D721Med (cell line): ENCODE results near the gene TTC5.
"Not testable (repeated sequence)": the region's sequence is repeated elsewhere in the genome, so short reads cannot be mapped to it uniquely, and the experiment has no call there.

ENCODE experiments used
- DNase-seq: peaks from one replicate; pipeline ENCODE4 v3.0.0; 2011; ENCODE audit warnings: low spot score; ENCODE audit not compliant: insufficient read length
- FAIRE-seq: peaks from 2 replicates; lab custom pipeline; 2011; peaks lifted over from hg19 to GRCh38; lab: Jason Lieb, UNC
- TF ChIP-seq, protein P1 (sequence below): IDR thresholded peaks from 2 replicates; pipeline ENCODE4 v1.5.1; 2012; ENCODE audit warnings: mild to moderate bottlenecking, control low read depth; ENCODE audit not compliant: insufficient read depth; ENCODE audit errors: missing control alignments

The TTC5 gene

DNA sequence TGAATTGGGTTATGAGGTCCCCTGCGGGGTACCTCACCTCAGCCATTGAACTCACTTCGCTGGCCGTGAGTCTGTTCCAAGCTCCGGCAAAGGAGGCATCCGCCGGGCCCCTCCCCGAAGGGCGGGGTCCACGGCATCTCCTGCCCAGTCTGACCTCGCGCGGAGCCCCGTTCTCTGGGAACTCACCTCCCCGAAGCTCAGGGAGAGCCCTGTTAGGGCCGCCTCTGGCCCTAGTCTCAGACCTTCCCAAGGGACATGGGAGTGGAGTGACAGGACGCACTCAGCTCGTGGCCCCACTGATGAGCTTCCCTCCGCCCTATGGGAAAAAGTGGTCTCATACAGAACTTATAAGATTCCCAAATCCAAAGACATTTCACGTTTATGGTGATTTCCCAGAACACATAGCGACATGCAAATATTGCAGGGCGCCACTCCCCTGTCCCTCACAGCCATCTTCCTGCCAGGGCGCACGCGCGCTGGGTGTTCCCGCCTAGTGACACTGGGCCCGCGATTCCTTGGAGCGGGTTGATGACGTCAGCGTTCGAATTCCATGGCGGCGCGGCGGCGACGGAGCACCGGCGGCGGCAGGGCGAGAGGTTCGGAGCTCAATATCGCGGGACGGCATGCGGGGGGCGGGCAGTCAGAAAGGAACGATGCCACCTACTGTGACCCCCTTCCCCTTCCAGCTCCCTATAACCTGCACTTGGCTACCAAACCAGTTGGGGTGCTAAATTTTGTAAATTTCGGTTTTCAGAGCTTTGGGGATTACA lies 37.5 kb upstream of the TTC5 start, which contains the start of gene PARP2:
Gene PARP2, plus strand, starts transcription at position 544 of the 770 bp plus-strand sequence. Its CDS starts 7 bp downstream, at position 551.
- peak; percentile 72 for FAIRE-seq
- peak; percentile 47 for DNase-seq
- TF ChIP-seq, protein P1, sequence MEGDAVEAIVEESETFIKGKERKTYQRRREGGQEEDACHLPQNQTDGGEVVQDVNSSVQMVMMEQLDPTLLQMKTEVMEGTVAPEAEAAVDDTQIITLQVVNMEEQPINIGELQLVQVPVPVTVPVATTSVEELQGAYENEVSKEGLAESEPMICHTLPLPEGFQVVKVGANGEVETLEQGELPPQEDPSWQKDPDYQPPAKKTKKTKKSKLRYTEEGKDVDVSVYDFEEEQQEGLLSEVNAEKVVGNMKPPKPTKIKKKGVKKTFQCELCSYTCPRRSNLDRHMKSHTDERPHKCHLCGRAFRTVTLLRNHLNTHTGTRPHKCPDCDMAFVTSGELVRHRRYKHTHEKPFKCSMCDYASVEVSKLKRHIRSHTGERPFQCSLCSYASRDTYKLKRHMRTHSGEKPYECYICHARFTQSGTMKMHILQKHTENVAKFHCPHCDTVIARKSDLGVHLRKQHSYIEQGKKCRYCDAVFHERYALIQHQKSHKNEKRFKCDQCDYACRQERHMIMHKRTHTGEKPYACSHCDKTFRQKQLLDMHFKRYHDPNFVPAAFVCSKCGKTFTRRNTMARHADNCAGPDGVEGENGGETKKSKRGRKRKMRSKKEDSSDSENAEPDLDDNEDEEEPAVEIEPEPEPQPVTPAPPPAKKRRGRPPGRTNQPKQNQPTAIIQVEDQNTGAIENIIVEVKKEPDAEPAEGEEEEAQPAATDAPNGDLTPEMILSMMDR = no peak

GRCh38 chr14:20341646-20342045 lies 35.9 kb upstream of the TTC5 start:
- no peak for DNase-seq
- no peak for FAIRE-seq
- TF ChIP-seq, protein P1 = no peak

DNA sequence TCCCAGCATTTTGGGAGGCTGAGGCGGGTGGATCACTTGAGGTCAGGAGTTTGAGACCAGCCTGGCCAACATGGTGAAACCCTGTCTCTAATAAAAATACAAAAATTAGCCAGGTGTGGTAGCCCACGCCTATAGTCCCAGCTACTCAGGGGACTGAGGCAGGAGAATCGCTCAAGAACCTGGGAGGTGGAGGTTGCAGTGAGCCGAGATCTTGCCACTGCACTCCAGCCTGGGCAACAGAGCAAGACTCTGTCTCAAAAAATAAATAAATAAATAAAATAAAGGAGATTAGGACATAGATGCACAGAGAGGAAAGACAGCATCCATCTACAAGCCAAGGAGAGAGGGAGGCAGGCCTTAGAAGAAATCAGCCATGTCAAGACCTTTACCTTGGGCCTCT lies 35.3 kb upstream of the TTC5 start:
- DNase-seq, FAIRE-seq: not testable (repeated sequence)

- no peak for DNase-seq
- no peak for FAIRE-seq
- TF ChIP-seq, protein P1 = no peak
These were observed 28.3 kb upstream of the TTC5 start for GRCh38 chr14:20334017-20334416.

DNA sequence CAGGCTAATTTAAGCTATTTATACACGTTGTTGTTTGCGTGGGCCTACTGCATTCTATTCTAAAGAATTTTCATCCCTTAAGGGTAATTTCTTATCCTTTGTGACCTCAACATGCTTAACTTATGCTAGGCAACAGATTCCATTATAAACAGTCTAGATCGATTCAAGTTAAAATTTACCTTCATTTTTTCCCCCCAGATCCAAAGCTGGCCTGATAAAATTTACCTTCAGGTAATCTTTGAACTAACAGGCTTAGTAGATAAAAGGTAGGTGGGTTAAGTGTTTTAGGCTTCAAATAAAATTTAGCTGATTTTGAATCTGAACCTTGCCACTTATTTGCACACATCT lies 27.7 kb upstream of the TTC5 start:
- TF ChIP-seq, protein P1 = no peak
- FAIRE-seq (no peak), DNase-seq (no peak)

DNA sequence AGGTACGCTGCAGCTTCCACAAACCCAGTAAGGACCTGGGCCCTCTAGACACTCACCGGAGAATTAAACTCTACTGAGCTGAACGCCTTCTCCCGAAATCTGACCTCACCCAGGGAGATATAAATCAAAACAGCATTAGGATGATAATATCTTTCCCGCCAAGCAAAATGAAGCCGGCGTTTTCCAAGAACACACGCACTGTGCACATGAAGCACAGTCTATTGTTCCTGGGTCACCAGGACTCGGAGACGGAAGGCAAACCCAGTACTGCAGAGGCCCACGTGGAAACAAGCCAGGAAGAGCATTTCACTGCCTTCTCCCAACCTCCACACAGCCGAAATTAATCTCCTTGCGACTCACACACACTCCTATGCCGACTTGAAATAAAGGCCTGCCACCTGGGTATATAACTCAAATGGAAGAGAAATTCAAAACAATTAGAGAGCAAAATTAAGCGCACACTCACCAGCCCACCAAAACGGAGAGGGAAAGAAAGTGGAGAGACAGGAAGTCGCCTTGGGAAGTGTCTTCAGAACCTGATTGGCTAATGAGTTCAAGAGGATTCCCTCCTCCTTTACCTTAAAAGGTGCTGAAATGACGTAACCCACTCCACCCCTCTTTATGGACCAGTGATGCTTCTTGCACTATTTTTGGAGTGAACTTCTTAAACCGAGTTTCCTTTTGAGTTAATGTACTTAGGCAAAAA lies 27.2 kb upstream of the TTC5 start, which contains the start of gene CCNB1IP1:
Gene CCNB1IP1, minus strand, starts transcription at position 492 of the 706 bp plus-strand sequence. CDS start 16,756 bp downstream, outside the sequence.
- FAIRE-seq (peak; percentile 92), DNase-seq (peak; percentile 69)
- TF ChIP-seq, protein P1 = no peak

DNA sequence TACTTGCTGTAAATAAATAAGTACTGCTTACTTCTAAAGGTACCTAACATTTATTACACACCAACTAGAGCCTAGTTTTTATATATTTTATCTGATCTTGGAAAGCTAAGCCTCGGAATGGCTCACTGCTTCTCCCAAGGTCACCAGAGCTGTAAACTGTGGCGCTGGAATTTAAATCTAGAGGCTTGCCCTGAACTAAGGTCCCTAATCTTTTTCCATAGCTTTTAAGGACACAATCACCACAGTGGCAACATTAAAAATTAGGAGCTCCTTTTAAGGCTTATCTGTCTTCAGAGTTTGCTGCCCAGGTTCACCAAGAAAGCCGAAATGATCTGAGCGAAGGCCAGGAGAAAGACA lies 26.7 kb upstream of the TTC5 start:
- TF ChIP-seq, protein P1 = no peak
- DNase-seq (no peak), FAIRE-seq (no peak)
